LNCaP clone FGC (cell line): ENCODE data around the gene DYDC2.

Experiments
- DNase-seq: peaks from one replicate; pipeline ENCODE4 v3.0.0-alpha.2; 2011; ENCODE audit warnings: low read depth
- H3K4me3 ChIP-seq: 2 replicates; pipeline ENCODE4 v1.5.1; 2011; ENCODE audit warnings: mild to moderate bottlenecking, low read depth, low read length, control low read depth
- TF ChIP-seq, protein P1 (sequence below): IDR thresholded peaks from 2 replicates; pipeline ENCODE4 v1.5.1; 2012; ENCODE audit warnings: mild to moderate bottlenecking; ENCODE audit not compliant: control insufficient read depth, insufficient read depth; ENCODE audit errors: extremely low read depth

DYDC2 gene

DNA sequence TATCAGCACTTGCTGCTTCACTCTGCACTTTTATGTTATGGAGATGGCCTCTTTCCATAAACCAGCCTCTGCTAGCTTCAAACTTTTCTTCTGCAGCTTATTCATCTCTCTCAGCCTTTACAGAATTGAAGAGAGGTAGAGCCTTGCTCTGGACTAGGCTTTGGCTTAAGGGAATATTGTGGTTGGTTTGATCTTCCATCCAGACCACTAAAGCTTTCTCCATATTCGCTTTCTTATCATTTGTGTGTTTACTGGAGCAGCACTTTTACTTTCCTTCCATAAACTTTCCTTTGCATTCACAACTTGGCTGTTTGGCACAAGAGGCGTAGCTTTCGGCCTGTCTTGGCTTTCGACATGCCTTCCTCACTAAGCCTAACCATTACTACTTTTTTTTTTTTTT, 23.6 kb downstream of the DYDC2 start:
- DNase-seq: no peak
- TF ChIP-seq, protein P1, sequence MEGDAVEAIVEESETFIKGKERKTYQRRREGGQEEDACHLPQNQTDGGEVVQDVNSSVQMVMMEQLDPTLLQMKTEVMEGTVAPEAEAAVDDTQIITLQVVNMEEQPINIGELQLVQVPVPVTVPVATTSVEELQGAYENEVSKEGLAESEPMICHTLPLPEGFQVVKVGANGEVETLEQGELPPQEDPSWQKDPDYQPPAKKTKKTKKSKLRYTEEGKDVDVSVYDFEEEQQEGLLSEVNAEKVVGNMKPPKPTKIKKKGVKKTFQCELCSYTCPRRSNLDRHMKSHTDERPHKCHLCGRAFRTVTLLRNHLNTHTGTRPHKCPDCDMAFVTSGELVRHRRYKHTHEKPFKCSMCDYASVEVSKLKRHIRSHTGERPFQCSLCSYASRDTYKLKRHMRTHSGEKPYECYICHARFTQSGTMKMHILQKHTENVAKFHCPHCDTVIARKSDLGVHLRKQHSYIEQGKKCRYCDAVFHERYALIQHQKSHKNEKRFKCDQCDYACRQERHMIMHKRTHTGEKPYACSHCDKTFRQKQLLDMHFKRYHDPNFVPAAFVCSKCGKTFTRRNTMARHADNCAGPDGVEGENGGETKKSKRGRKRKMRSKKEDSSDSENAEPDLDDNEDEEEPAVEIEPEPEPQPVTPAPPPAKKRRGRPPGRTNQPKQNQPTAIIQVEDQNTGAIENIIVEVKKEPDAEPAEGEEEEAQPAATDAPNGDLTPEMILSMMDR: no peak
- no peak overlapping the region for H3K4me3 ChIP-seq

DNA sequence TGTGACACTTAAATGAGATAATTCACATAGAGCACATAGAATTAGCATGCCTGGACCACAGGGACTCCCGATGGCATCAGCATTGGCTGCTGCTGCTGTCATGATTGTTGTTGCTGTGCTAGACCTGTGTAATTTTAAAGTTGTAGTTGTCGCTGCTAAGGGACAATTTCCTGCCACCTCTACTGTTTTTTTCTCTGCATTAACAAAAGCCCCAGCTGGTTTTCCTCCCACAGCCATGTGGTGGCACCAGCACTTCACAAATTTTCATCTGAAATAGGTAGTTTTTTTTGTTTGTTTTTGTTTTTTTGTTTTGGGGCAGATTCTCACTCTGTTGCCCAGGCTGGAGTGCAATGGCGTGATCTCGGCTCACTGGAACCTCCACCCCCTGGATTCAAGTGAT, 26.4 kb downstream of the DYDC2 start:
- H3K4me3 ChIP-seq: no peak overlapping the region
- peak; percentile 19 for DNase-seq
- TF ChIP-seq, protein P1: peak; percentile 67

DNA sequence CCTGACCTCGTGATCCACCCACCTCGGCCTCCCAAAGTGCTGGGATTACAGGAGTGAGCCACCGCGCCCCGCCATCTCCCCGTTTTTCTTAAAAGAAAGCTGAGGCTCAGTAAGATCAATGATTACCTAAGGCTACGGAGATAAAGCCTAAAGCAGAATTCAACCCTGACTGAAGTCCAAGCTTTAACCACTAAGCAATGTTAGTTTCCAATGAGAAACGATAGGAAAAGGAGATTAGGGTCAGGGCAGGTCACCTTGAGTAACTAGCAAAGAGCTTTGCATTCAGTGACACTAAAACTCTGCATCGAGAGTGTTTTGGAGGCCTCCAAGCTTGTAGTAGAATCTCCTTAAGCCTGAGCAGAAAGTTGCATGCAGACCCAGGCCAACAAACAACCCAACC, 34.2 kb downstream of the DYDC2 start:
- DNase-seq: no peak
- TF ChIP-seq, protein P1: no peak
- no peak overlapping the region for H3K4me3 ChIP-seq

DNA sequence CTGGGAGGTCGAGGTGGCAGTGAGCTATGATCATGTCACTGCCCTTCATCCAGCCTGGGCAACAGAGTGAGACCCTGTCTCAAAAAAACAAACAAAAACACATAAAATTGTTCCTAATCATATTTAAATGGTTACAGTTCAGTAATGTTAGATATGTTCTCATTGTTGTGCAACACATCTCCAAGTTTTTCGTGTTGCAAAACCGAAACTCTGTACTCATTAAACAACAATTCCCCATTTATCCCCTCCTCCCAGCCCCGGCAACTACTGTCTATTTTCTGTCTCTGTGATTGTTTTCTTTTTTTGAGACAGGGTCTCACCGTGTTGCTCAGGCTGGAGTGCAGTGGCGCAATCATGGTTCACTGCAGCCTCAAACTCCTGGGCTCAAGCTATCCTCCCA, 35.7 kb downstream of the DYDC2 start:
- H3K4me3 ChIP-seq: no peak overlapping the region
- DNase-seq: no peak
- TF ChIP-seq, protein P1: no peak

DNA sequence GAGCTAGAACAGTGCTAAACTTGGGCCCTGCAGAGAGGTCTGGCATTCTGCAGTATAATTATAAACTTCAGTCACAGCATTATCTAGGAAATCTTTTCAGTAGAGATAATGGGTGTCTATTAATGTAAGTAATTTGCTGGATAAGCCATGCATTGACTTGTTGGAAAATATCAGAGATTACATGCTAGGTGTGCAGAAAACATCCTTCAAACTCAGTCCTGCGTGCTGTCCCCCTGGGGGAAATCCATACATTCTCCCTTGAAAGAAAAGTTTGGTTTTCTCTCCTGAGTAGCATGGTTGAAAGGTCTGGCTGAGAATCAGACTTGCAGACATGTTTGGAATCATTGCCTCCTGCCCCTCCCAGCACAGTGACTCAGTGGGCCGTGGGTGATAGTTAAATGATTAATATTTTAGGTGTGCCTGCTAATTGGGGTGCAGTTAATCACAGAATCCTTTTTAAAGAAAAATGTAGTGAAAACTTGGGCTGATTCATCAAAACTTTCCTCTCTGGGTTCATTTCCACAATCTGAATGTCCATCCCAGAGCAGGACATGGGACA, 37.9 kb downstream of the DYDC2 start:
- no peak overlapping the region for H3K4me3 ChIP-seq
- TF ChIP-seq, protein P1: no peak
- no peak for DNase-seq

DNA sequence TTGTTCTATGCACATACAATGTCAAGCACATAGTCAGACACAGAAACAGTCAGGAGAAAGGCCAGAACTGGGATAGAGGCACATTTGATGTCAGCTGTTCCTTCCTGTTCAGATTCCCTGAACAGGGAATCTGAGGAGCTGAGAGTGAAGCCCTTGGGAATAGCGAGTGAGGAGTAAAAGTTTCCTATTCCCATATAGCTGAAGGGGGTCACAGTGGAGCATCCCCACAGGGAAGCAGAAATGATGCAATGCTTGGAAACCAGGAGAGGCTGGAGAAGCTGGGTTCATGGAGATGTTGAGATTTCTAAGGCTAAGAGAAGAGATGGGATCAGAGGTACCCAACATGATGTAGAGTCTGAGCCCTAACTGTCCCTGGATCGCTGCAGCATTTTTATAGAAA, 40.4 kb downstream of the DYDC2 start:
- no peak for DNase-seq
- no peak overlapping the region for H3K4me3 ChIP-seq
- TF ChIP-seq, protein P1: no peak

DNA sequence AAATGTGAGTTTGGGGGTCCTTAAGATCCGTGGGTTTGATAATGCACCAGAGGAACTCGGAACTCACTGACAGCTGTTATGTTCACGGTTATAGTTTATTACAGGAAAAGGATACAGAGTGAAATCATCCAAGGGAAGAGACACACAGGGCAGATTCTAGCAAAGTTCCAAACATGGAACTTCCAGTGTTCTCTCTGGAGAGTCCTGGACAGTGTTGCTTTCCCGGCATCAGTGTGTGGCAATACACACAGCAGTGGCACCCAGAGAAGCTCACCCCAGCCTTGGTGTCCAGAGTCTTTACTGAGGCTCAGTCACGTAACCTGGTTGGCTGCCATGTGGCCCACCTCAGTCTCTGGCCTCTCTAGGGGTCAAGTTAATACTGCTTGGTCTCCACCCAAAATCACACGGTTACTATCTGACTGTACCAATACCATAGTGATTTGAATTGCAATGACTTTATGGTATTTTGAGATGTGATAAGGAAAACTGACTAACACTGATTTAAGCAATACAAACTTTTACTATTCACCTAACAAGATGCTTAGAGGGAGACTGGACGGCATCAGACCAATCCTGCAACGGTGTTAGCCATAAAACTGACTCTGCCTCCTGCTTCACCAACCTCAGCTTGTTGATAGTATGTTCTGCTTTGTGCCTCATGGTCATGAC, 43.7 kb downstream of the DYDC2 start:
- no peak overlapping the region for H3K4me3 ChIP-seq
- DNase-seq: no peak
- TF ChIP-seq, protein P1: no peak
